ENCODE measurements around the gene SPINK1. TPM values are rescaled to one million over a fixed set of nuclear protein-coding genes. Genes with fewer than 3 reads are reported as not detected.

SPINK1 gene
- total RNA-seq, 3 donors from 2014 or later = 1.6 TPM; not detected in 2

- no peaks in the 10 kb centered on the region for H3K9me3 ChIP-seq
- no peak for DNase-seq (ENCODE audit: low spot score in 2 of 2)
- H3K36me3 ChIP-seq = no peaks in the 10 kb centered on the region
- H3K4me1 ChIP-seq = no peaks in the 10 kb centered on the region
- H3K4me3 ChIP-seq = no peak overlapping the region
- H3K27ac ChIP-seq = no peak overlapping the region
- H3K27me3 ChIP-seq = no peaks in the 10 kb centered on the region
- intact Hi-C loops (cut with DNase I; ENCODE audit: low total_unique reads) = no loop called here
- TF ChIP-seq POLR2AphosphoS5 (IDR thresholded peaks at IDR 0.05) = no peak
- no peak for TF ChIP-seq POLR2A (IDR thresholded peaks at IDR 0.05)
- no peak for TF ChIP-seq CTCF (IDR thresholded peaks at IDR 0.05)
These were observed 13.4 kb upstream of the SPINK1 start for GRCh38 chr5:147844846-147845245.

- H3K27ac ChIP-seq = no peak overlapping the region
These were observed 11.4 kb upstream of the SPINK1 start for GRCh38 chr5:147842869-147843268.

GRCh38 chr5:147836439-147836838 is 5.0 kb upstream of the SPINK1 start:
- intact Hi-C loops (cut with DNase I; ENCODE audit: low total_unique reads) = no loop called here
- TF ChIP-seq POLR2AphosphoS5 (IDR thresholded peaks at IDR 0.05) (no peak), POLR2A (IDR thresholded peaks at IDR 0.05) (no peak), CTCF (IDR thresholded peaks at IDR 0.05) (no peak)
- Histone ChIP-seq H3K36me3 (no peaks in the 10 kb centered on the region), H3K4me3 (no peak overlapping the region), H3K27ac (no peak overlapping the region), H3K27me3 (no peaks in the 10 kb centered on the region), H3K4me1 (no peaks in the 10 kb centered on the region), H3K9me3 (no peaks in the 10 kb centered on the region)
- DNase-seq (ENCODE audit: low spot score in 2 of 2) = no peak

More at GRCh38 chr5:147842869-147843268, 11.4 kb upstream of the SPINK1 start:
- H3K36me3 ChIP-seq = no peaks in the 10 kb centered on the region
- H3K4me3 ChIP-seq = no peak overlapping the region
- no peaks in the 10 kb centered on the region for H3K9me3 ChIP-seq
- H3K27me3 ChIP-seq = no peaks in the 10 kb centered on the region
- no peak for TF ChIP-seq POLR2A (IDR thresholded peaks at IDR 0.05)
- no peak for TF ChIP-seq CTCF (IDR thresholded peaks at IDR 0.05)
- no peak for TF ChIP-seq POLR2AphosphoS5 (IDR thresholded peaks at IDR 0.05)
- H3K4me1 ChIP-seq = no peaks in the 10 kb centered on the region
- no peak for DNase-seq (ENCODE audit: low spot score in 2 of 2)
- intact Hi-C loops (cut with DNase I; ENCODE audit: low total_unique reads) = no loop called here

GRCh38 chr5:147835386-147835798 is 3.9 kb upstream of the SPINK1 start:
- no peaks in the 10 kb centered on the region for H3K9me3 ChIP-seq
- no peak overlapping the region for H3K27ac ChIP-seq
- no peaks in the 10 kb centered on the region for H3K36me3 ChIP-seq
- TF ChIP-seq CTCF (IDR thresholded peaks at IDR 0.05) (no peak), POLR2A (IDR thresholded peaks at IDR 0.05) (no peak), POLR2AphosphoS5 (IDR thresholded peaks at IDR 0.05) (no peak)
- no peak overlapping the region for H3K4me3 ChIP-seq
- H3K4me1 ChIP-seq = no peaks in the 10 kb centered on the region
- no peak for DNase-seq (ENCODE audit: low spot score in 2 of 2)
- no peaks in the 10 kb centered on the region for H3K27me3 ChIP-seq
- intact Hi-C loops (cut with DNase I; ENCODE audit: low total_unique reads) = no loop called here

- Histone ChIP-seq H3K9me3 (no peaks in the 10 kb centered on the region), H3K36me3 (no peaks in the 10 kb centered on the region), H3K27me3 (no peaks in the 10 kb centered on the region), H3K4me1 (no peaks in the 10 kb centered on the region), H3K4me3 (no peak overlapping the region), H3K27ac (no peak overlapping the region)
- DNase-seq (ENCODE audit: low spot score in 2 of 2) = no peak
- TF ChIP-seq POLR2A (IDR thresholded peaks at IDR 0.05) (no peak), POLR2AphosphoS5 (IDR thresholded peaks at IDR 0.05) (no peak), CTCF (IDR thresholded peaks at IDR 0.05) (no peak)
- intact Hi-C loops (cut with DNase I; ENCODE audit: low total_unique reads) = no loop called here
These were observed 1.1 kb upstream of the SPINK1 start for GRCh38 chr5:147832541-147832940.
